ENCODE results near the gene CATSPERB.
"Not testable (repeated sequence)": the region's sequence is repeated elsewhere in the genome, so short reads cannot be mapped to it uniquely, and the experiment has no call there.

The CATSPERB gene

DNA sequence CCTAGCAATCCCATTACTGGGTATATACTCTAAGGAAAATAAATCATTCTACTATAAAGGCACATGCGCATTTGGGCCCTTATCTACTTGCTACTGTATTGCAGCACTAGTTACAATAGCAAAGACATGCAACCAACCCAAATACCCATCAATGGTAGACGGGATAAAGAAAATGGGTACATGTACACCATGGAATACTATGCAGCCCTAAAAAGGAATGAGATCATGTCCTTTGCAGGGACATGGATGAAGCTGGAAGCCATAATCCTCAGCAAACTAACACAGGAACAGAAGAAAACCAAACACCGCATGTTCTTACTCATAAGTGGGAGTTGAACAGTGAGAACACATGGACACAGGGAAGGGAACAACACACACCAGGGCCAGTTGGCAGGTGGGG lies 54.2 kb downstream of the CATSPERB start:
- DNase-seq (ENCODE audit: low read depth in 2 of 2) = not testable (repeated sequence)

DNA sequence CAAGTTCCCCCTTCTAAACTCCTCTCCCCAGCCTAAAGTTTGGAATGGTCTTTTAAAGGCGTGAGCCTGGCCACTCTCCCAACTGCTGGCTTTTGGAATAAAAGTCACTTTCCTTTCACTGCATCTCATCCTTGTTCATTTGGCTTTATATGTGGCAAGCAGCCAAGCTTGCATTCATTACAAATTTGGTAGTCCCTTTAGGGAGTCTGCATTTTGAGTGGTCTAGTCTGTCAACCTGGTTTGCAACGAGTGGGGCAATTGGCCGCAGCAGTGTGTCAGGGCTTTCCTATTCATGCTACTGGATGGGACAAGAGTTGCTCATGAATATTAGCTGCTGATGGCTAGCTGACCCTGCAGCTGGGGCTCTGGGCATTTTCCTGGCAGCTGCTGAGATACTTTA lies 57.0 kb downstream of the CATSPERB start:
- no peak for DNase-seq (ENCODE audit: low read depth in 2 of 2)

GRCh38 chr14:91669867-91670266 lies 62.0 kb downstream of the CATSPERB start:
- no peak for DNase-seq (ENCODE audit: low read depth in 2 of 2)

- DNase-seq (ENCODE audit: low read depth in 2 of 2) = not testable (repeated sequence)
Observed at GRCh38 chr14:91667101-91667500, 64.8 kb downstream of the CATSPERB start.

- no peak for DNase-seq (ENCODE audit: low read depth in 2 of 2)
Observed at GRCh38 chr14:91660790-91661189, 71.1 kb downstream of the CATSPERB start.

DNA sequence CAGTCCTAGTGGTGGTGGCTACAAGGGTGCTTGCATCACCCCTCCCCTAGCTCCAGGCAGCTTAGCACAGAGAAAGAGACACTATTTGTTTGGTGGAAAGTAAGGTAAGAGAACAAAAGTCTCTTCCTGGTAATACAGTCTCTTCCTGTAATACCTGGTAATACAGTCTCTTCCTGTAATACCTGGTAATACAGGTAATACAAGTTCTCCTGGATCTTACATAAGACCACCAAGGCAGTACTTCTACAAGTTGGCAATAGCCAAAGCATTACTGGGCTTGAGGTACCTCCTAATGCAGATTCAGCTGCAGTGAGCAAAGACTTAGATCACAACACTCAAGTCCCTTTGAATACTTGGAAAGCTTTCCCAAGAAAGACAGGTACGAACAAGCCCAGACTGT lies 77.0 kb downstream of the CATSPERB start:
- DNase-seq (ENCODE audit: low read depth in 2 of 2) = no peak

DNA sequence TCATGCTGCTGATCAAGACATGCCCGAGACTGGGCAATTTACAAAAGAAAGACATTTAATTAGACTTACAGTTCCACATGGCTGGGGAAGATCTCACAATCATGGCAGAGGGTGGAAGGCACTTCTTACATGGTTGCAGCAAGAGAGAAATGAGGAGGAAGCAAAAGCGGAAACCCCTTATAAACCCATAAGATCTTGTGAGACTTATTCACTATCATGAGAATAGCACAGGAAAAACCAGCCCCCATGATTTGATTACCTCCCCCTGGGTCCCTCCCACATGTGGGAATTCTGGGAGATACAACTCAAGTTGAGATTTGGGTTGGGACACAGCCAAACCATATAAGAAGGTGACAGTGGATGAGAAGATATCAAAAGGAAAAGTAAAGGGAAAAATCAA lies 78.4 kb downstream of the CATSPERB start:
- DNase-seq (ENCODE audit: low read depth in 2 of 2) = no peak

DNA sequence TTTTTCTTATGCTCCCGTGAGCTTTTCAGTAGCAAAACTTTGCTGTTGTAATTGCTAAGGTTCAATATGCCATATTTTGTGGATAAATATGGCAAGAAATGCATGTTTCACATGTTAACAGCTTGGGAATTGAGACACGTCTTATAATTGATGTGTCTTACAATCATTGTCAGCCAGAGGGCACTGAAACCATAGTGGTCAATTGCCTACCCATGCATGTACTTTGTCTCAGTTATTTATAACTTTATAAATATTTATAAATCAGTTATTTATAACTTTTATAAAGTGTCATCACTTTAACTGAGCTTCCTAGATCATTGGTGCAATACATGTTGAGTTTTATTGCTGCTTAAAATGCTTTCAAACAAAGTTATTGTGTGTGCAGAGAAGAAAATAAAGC lies 82.0 kb downstream of the CATSPERB start:
- no peak for DNase-seq (ENCODE audit: low read depth in 2 of 2)

DNA sequence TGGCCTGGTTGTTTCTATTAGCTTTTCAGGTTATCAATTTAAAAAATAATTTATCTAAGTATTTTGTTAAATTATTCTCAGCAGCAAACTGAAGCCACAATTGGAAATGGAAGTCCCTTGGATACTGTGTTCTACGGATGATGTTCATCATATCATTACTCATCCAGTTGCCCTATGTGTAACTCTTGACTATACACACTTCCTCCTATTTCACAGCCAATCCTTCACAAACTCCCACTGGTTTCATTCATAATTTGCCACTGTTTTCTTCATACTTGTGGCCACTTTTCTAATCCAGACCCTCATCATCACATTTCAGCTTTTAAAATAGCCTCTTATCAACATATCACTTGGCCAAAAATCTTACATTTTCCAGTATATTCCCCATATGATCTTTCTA lies 84.0 kb downstream of the CATSPERB start:
- DNase-seq (ENCODE audit: low read depth in 2 of 2) = no peak

- no peak for DNase-seq (ENCODE audit: low read depth in 2 of 2)
Observed at GRCh38 chr14:91636604-91637003, 95.3 kb downstream of the CATSPERB start.

DNA sequence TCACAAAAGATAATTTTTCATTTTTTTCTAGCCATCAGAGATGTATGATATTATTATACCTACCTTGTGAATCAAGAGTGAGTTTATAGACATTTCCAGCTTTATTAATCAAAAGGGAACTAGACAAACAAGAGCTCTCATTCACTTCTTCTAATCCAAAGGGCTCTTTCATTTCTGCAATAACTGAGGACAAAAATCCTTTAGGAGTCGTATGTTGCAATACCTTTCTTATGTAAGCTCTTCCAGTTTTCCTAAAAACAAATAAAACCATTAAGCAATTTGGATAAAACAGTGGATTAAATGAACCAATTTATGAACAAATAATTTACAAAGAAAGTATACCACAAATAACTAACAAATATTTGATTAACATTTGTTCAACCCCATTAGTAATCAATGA lies 107.1 kb downstream of the CATSPERB start:
- DNase-seq (ENCODE audit: low read depth in 2 of 2) = no peak

- no peak for DNase-seq (ENCODE audit: low read depth in 2 of 2)
Observed at GRCh38 chr14:91614187-91614586, 117.7 kb downstream of the CATSPERB start.

DNA sequence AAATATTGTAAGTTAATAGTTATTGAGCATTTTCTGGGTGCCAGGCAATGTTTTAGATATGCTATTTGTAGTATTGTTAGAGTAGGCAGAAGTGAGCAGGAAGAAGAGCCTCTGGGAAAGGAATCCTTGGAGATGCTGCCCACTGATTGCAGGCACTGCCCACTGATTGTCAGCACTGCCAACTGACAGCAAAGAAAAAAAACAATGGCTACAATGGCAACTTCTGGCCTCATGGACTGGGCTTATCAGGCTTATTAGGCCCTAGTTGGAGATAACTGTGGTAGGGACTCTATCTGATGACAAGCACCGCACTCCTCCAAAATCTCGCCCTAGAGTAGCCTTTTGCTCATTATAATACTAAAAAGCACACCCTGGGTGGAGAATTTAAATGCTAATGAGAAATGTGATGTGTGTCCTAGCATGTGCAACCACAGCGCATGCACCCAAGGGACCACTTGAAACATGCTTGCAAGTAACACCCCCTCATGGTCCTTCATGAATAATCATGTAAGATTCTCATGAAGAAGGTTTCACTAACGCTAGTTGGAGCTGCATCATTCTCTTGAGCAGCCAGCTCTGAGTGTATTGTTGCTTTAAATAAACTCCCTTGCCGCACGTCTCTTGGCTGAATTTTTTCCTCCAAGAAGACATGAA lies 118.3 kb downstream of the CATSPERB start:
- no peak for DNase-seq (ENCODE audit: low read depth in 2 of 2)

DNA sequence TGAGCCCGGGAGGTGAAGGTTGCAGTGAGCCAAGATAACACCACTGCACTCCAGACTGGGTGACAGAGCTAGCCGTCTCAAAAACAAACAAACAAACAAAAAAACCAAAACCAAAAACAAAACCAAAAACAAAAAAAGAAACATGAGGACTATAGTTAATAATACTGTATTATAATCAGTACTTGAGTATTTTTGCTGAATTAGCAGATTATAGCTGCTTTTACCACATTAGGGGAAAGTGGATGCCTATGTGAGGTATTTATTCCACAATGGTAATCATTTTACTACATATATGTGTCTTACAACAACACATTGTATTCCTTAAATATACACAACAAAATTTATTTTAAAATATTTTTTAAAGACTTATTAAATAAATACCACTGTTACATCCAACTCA lies 120.4 kb downstream of the CATSPERB start:
- no peak for DNase-seq (ENCODE audit: low read depth in 2 of 2)

GRCh38 chr14:91609161-91609560 lies 122.7 kb downstream of the CATSPERB start:
- DNase-seq (ENCODE audit: low read depth in 2 of 2) = no peak

DNA sequence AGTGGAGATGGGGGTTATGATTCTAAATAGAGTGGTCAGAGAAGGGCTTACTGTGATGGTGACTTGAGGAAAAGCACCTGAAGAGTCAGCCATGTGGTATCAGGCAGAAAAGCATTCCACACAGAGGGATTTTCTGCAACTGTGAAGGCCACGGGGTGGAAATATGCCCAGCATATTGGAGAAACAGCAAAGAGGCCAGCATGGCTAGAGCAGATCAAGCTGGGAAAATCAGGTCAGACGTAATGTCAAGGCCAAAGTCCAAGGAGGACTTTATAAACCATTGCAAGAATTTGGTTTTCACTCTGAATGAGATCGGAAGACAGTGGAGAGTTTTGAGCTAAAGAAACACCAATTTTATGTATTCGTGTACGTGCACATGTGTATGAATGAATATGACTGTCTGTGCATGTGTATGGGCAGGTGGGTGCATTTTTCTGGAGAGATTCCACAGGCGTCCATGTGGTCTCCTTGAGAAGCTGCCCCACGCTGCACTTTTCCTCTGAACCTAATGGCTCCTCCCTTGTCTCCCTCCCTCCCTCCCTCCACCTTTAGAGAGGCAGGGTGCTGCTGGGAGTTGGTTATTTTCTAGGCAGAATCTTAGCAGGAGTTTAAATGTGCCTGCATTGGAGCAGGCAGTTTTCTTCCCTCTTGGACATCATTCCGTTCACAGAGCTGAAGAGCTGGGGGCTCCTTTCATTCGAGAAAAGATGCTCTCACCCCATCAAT lies 124.4 kb downstream of the CATSPERB start:
- no peak for DNase-seq (ENCODE audit: low read depth in 2 of 2)

GRCh38 chr14:91606851-91607250 lies 125.0 kb downstream of the CATSPERB start:
- DNase-seq (ENCODE audit: low read depth in 2 of 2) = no peak

DNA sequence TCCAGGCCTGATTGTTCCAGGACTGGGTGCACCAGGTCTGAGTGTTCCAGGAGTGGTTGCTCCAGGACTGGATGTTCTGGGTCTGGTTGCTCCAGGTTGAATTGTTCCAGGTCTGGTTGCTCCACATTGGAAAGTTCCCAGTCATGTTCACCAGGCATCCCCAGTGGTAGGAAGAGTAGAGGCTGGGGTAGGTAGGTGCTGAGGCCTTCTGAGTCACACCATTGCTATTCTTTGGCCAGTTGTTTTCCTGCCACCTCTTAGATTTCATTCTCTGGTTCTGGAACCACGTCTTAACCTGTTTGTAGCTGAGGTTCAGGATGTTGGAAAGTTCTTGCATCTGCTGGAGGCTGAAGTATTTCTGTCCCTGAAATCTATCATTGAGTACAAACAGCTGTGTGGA lies 127.3 kb downstream of the CATSPERB start:
- DNase-seq (ENCODE audit: low read depth in 2 of 2) = not testable (repeated sequence)

DNA sequence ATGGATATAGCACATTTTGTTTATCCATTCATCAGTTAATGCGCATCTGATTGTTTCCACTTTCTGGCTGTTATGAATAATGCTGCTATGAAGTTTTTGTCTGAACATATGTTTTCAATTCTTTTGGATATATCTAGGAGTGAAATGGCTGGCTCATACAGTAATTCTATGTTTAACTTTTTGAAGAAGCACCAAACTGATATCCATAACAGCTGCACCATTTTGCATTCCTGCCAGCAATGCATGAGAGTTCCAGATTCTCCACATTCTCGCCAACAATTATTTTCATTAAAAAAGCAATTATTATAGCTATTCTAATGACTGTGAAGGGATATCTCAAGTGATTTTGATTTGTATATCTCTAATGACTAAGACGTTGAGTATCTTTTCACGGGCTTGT lies 131.9 kb downstream of the CATSPERB start:
- no peak for DNase-seq (ENCODE audit: low read depth in 2 of 2)

DNA sequence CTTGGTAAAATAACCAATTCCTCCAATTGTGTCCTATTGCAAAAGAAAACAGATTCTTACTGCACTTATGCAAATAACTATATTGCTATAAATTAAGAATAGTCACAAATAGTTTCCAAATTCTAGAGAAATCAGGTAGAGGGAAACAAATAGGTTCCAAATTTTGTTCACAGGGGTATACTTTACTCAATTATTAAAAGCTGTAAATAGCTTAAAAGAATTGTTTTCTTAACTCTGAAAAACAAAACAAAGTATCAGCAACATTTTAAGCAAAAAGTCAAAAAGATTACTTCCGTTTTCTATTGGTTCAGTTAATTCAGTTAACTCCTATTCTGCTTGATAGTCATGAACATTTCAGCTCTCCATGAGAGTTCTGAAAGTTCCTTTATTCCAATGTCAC lies 136.2 kb downstream of the CATSPERB start:
- no peak for DNase-seq (ENCODE audit: low read depth in 2 of 2)

- not testable (repeated sequence) for DNase-seq (ENCODE audit: low read depth in 2 of 2)
Observed at GRCh38 chr14:91593957-91594356, 137.9 kb downstream of the CATSPERB start.

GRCh38 chr14:91586410-91586809 lies 145.5 kb downstream of the CATSPERB start:
- DNase-seq (ENCODE audit: low read depth in 2 of 2) = no peak

DNA sequence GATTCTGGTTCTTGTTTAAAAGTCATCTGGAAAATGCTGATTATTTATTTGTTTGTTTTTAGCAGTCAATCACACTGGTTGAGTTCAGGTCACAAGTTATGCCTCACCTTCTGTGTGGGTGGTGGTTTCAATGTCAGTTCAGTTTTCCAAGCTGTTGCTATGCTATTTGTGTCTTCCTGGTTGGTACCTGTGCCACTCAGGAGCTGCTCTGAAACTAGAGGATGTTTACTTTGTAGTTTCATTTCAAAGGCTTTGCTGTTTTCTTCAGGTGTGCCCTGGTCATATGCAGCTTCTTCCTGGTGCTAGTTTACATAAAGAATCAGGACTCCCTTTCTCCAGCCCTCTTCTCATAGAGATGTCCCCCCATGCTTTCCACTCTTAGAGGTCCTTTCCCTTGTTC lies 146.0 kb downstream of the CATSPERB start:
- no peak for DNase-seq (ENCODE audit: low read depth in 2 of 2)

DNA sequence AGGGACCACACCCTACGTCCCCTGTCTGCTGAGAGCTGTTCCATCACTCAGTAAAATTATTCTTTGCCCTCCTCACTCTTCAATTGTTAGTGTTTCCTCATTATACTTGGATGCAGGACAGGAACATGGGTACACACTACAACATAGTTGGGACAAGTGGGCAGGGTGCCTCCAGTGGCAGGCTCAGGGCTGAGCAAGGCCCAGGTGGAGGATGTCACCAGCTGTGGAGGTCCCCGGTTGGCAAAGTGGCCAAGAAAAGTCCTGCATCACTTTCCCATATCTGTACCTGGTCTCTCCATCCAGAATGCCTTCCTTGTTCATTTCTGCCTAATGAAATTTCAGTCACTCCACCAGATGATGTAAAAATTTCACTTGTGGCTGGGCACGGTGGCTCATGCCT lies 149.1 kb downstream of the CATSPERB start:
- no peak for DNase-seq (ENCODE audit: low read depth in 2 of 2)
